ENCODE results near the gene PHF20.
"Not testable (repeated sequence)": the region's sequence is repeated elsewhere in the genome, so short reads cannot be mapped to it uniquely, and the experiment has no call there.

DNA sequence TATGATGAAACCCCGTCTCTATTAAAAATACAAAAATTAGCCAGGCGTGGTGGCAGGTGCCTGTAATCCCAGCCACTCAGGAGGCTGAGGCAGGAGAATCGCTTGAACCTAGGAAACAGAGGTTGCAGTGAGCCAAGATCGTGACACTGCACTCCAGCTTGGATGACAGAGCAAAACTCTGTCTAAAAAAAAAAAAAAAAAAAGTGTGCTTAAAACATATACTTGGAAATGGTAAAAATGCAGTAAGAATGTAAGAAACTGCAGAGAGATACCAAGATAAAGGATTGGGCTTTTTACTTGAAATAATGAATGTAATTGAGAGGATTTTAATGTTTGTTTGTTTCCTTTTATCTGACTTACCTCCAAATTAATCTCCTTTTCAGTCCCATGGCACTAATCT is 129.4 kb downstream of the PHF20 start:
- TF ChIP-seq, protein P1, sequence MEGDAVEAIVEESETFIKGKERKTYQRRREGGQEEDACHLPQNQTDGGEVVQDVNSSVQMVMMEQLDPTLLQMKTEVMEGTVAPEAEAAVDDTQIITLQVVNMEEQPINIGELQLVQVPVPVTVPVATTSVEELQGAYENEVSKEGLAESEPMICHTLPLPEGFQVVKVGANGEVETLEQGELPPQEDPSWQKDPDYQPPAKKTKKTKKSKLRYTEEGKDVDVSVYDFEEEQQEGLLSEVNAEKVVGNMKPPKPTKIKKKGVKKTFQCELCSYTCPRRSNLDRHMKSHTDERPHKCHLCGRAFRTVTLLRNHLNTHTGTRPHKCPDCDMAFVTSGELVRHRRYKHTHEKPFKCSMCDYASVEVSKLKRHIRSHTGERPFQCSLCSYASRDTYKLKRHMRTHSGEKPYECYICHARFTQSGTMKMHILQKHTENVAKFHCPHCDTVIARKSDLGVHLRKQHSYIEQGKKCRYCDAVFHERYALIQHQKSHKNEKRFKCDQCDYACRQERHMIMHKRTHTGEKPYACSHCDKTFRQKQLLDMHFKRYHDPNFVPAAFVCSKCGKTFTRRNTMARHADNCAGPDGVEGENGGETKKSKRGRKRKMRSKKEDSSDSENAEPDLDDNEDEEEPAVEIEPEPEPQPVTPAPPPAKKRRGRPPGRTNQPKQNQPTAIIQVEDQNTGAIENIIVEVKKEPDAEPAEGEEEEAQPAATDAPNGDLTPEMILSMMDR (conservative IDR thresholded peaks at IDR 0.05; ENCODE audit: low read depth, low read length): not testable (repeated sequence)
- not testable (repeated sequence) for TF ChIP-seq EZH2phosphoT487 (IDR thresholded peaks at IDR 0.05; ENCODE audit: borderline replicate concordance, low read length)
